HG03521 (cell line): ENCODE results near the gene CELF1.

Experiments
- ATAC-seq: cut with Tn5 transposase; IDR thresholded peaks from one replicate; pipeline ENCODE4 v1.9.1; 2021; ENCODE audit warnings: mild to moderate bottlenecking, moderate library complexity; ENCODE audit not compliant: unreplicated experiment

The CELF1 gene

DNA sequence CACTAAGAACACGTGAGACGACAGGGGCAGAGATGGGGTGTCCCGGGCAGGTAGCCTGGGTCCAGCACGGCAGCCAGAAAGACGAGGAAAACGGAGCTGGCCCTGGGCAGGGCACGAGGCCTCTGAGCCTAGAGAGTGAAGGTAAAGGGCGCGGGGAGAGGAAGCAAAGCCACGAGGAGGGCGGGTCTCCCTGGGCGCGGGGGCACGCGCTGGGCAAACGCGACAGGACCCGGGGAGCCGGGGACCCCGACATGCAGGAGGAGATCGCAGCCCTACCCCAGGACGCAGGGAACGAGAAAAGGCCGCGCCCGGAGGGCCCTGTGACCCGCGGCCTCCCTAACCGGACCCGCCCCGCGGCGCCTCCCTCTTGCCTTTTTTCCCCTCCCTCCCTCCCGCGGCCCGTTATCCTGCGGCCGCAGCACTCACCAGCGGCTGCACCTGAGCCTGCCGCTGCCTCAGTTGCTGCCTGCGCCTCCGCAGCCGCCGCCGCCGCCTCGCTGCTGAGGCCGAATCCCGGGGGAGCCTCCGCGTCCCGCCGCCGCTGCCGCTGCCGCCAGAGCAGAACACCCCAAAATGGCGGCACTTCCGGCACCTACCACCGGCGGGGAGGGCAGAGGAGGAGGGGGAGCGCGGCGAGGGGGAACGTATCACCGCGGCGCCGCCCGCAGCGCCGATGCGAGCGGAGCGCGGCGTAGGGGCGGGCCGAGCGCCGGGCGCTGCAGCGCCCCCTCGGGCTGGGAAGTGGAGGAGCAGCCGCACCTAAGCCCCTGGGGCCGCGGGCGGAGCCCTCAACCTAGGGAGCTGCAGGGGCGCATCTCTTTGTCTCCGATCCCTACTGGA, at the start of gene CELF1:
Gene CELF1, minus strand, starts transcription at position 567 of the 840 bp plus-strand sequence. CDS start 53,609 bp downstream, outside the sequence.
- peak; percentile 94 for ATAC-seq

DNA sequence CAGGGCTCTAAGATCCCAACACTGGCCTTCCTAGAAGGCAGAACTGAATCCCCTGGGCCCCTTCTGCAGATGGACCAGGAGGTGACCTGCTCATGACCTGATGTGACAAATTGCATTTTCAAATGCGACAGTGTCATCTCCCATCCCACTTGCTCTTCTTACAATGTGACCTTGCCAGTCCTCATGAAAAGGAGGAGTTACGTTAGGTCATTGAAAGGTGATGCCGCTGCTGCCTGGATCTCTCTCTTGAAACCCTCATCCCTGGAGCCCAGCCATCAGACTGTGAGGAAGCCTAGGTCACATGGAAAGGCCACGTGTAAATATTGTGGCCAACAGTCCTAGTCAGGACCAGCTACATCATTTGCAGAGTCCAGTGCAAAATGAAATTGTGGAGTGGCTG, 47.0 kb upstream of the CELF1 start:
- ATAC-seq: no peak

GRCh38 chr11:47595967-47596366, 43.0 kb upstream of the CELF1 start:
- ATAC-seq: no peak

- ATAC-seq: no peak
Measured at GRCh38 chr11:47595029-47595428, 42.1 kb upstream of the CELF1 start.

DNA sequence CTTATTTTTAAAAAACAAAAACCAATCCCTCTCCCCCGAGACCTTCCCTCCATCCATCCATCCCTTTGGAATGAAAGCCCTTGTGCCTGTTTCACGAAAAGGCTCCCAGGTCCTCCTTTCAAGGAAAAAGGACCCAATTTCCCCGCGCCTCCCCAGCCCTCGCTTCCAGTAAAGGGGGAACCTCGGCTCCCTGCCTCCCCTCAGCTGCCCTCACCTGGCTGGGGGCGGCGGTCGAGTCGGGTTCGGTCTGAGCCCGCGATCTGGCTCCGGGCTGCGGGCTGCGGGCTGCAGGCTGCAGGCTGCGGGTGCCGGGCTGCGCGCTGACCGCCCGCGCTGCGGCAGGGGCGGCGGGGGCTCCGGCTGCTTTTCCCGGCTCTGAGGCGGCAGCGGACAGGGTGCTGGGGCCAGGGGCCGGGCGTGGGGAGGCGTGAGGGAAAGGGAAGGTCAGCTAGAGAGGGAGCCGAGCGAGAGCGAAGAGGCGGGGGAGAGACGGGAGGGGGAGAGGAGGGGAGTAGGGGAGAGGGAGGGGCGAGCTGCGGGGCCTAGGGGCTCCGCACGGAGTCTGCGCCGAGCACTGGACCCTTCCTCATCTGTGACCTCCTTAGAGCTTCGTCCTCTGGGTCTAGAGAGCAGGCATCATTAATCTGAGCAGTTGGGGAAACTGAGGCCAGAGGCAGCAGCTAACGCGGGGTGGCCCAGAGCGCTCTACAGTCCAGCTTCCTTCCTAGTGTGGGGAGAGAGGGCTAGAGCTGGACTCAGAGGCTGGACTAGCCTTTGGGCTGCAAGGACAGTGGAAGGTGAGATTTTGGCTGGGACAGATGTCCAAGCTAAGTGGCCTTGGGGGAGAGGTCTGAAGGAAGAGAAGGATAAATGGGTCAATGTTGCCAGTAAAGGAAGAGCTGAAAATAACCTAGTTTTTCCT, 41.3 kb upstream of the CELF1 start, which contains the start of gene C1QTNF4:
Gene C1QTNF4, minus strand, starts transcription at position 478 of the 922 bp plus-strand sequence. CDS start 3,601 bp downstream, outside the sequence.
- no peak for ATAC-seq

GRCh38 chr11:47593492-47593933, 40.6 kb upstream of the CELF1 start:
- no peak for ATAC-seq

- ATAC-seq: no peak
Measured at GRCh38 chr11:47592970-47593369, 40.0 kb upstream of the CELF1 start.

DNA sequence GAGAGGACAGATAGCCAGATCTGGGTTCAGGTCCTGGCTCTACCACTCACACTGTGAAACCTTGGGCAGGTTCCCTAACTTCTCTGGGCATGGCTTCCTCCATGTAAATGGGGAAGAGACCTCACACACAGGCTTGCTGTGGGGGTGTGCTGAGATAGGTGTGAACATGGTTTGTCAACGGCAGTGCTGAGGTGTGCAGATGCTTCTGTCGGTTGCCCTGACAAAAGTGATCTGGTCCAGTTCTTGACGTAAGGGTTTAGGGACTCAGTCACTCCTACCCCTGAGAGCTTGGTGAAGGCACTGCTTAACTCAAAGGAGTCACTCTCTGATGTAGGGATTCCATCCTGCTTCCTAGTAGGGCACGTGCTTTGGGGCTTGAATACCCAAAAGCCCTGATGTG, 39.3 kb upstream of the CELF1 start:
- no peak for ATAC-seq

DNA sequence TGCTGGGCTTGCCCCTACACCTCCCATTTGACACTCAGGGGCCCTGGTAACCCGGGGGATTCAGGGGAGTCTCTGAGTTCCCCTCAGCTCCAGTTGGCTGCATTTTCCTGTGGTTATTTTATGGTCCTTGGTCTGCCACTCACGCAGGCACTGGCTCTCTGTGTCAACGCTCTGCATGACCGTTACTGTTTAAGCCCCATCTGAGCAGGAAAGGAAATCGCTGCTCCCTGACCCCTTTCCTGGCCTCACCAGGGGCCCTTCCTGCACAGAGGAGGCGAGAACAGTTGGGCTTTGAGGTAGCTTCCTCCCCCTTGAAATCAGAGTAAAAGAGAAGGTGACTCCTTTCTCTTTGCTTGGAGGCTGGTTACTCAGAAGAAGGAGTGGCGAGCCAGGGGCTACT, 38.8 kb upstream of the CELF1 start:
- ATAC-seq: no peak

DNA sequence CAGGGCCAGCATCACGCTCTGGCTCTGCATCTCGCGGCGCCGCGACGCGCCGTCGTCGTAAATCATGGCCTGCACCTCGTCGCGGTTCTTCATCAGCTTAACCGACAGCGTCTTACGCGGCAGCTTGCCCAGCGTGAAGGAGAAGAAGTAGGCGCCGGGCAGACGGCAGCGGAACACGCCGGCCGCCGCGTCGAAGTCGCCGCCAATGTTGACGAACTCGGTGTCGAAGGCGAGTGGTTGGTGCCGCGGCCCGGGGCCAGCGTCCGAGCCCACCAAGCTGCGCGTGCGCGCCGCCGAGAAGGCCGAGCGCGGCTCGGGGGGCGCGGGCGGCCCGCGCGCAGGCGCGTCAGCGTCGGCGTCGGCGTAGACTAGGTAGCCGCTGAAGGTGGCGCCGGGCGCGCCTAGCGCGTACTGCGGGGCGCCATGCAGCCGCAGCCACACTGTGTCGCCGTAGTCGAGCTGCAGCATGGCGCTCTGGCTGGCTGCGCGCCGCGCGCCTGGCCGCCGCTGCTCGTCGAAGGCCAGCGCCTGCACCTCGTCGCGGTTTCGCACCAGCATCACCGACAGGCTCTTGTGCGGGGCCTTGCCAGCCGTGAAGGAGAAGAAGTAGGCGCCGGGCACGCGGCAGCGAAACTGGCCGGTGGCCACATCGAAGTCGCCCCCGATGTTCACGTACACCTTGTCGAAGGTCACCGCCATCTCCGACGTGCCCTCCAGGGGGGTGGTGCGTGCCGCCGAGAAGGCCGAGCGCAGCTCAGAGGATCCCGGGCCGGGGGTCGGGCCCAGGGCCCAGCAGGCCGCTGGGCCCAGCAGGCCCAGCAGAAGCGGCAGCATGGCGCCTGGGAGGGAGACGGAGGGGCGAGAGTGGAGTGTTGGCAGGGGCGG, 37.3 kb upstream of the CELF1 start:
- ATAC-seq: no peak

- ATAC-seq: no peak
Measured at GRCh38 chr11:47589584-47589976, 36.6 kb upstream of the CELF1 start.

GRCh38 chr11:47589118-47589517, 36.2 kb upstream of the CELF1 start:
- no peak for ATAC-seq

- ATAC-seq: no peak
Measured at GRCh38 chr11:47587723-47588326, 34.9 kb upstream of the CELF1 start.

DNA sequence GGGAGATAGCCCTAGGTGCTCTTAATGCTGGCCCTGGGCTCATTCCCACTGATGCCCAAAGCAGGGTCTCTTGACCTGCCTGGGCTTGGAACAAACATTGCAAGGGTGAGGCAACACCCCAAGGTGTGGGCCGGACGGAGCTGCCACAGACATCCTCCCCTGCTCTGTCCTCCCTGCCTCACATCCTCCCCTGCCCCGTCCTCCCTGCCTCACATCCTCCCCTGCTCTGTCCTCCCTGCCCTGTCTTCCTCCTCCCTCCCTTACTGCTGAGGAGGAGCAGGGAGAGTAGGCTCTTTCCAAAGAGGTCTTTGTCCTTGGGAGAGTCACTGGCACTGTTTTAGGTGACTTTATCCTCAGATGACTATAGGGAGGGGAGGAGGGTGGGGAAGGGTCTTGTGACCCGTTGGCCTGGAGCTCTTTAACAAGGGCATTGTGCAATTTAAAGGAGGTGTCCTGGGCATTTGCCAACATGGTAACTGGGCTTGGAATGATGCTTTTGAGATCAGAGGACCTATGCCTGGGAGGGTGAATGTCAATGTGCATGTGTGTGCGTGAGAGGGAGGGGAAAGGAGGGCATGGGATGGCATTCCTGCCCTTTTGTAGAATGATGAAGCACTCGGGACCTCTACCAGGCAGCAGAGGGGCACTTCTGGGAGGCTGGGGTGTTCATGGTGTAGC, 34.2 kb upstream of the CELF1 start:
- no peak for ATAC-seq

DNA sequence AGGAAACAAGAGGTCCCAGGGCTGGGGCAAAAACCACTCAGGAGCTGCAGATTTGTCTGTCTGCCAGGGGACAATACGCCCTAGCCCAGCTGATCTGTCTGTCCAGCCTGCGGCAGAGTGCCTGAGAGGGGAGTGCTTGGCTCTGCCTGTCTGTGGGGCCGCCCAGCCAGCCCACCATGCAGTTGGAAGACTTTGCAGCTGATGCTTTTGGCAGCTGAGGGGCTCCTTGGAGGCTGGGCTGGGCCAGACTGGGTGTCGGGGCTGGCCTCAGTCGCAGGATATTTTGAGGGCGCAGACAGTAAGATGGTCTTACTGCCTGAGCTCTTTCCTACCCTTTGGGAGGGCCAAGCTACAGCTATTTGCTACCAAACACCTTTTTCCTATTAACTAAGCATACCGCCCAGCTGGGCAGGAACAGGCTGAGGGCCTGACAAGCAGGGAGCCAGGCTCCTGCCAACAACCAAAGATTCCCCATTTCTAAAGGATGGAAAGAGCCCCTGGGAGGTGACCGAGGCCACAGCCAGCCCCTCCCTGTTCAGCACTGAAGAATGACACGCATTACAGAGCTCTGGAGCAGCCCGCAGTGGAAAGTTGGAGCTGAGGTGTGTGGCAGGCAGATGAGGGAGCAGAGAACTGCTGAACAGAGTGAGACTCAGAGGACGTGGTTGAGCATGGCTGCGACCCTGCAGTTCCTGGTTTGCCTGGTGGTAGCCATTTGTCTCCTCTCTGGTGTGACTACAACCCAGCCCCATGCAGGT, 33.3 kb upstream of the CELF1 start, which contains the start of gene FAM180B:
Gene FAM180B, plus strand, starts transcription at position 581 of the 758 bp plus-strand sequence. Its CDS starts 91 bp downstream, at position 672.
- ATAC-seq: no peak

GRCh38 chr11:47583844-47584243, 30.9 kb upstream of the CELF1 start:
- ATAC-seq: no peak

DNA sequence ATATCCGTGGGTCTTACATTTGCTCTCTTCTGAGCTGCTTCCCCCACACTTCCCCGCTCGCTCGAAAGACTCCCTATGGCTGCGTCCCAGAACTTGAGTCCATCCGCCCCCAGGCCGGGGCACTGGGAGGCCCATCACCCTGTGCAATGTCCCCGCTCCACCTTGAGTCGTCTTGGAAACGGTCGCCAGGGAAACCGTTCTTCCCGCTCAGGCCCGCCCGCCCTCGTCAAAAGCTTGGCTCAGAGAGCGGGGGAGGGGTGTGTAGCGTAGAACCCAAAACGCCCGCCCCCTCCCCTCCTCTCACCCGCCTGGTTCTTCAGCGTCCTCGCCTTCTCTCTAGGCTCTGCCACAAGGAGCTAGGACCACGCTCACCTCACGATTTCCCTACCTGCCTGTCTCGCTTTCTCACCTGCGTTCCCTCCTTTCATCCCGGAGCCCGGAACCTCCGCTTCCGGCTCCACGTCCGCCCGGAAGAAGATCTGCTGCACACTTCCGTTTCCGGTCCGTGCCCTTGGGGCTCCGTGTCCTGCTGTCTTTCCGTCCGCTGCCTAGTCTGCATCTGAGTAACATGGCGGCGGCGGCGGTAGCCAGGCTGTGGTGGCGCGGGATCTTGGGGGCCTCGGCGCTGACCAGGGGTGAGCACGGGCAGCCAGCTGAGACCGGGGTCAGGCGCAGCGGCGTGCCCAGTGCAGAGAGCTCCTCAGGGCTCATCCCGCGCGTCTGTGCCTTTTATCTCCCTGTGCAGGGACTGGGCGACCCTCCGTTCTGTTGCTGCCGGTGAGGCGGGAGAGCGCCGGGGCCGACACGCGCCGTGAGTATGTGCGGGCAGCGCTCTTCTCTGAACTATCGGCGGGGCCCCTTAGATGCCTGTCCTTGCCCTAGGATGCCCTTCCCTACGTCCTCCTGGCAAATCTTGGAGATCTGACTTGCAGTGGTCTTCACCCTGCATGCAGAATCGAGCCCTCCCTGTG, 25.9 kb upstream of the CELF1 start, which contains the start of the genes KBTBD4 and NDUFS3:
Gene KBTBD4, minus strand, starts transcription at position 447 of the 971 bp plus-strand sequence. Its CDS starts 19 bp downstream, at position 428.
Gene NDUFS3, plus strand, starts transcription at position 551 of the 971 bp plus-strand sequence. Its CDS starts 18 bp downstream, at position 569.
- ATAC-seq: peak; percentile 90
